NCI-H1417 treated with DMSO at 0.1 percent for 48 hours (cell line): Measurements from ENCODE around the gene ECEL1.
"Not testable (repeated sequence)": the region's sequence is repeated elsewhere in the genome, so short reads cannot be mapped to it uniquely, and the experiment has no call there.

Source experiments
- DNase-seq: peaks from one replicate; lab custom pipeline; 2025; lab: John Stamatoyannopoulos, UW

The ECEL1 gene, protein sequence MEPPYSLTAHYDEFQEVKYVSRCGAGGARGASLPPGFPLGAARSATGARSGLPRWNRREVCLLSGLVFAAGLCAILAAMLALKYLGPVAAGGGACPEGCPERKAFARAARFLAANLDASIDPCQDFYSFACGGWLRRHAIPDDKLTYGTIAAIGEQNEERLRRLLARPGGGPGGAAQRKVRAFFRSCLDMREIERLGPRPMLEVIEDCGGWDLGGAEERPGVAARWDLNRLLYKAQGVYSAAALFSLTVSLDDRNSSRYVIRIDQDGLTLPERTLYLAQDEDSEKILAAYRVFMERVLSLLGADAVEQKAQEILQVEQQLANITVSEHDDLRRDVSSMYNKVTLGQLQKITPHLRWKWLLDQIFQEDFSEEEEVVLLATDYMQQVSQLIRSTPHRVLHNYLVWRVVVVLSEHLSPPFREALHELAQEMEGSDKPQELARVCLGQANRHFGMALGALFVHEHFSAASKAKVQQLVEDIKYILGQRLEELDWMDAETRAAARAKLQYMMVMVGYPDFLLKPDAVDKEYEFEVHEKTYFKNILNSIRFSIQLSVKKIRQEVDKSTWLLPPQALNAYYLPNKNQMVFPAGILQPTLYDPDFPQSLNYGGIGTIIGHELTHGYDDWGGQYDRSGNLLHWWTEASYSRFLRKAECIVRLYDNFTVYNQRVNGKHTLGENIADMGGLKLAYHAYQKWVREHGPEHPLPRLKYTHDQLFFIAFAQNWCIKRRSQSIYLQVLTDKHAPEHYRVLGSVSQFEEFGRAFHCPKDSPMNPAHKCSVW

DNA sequence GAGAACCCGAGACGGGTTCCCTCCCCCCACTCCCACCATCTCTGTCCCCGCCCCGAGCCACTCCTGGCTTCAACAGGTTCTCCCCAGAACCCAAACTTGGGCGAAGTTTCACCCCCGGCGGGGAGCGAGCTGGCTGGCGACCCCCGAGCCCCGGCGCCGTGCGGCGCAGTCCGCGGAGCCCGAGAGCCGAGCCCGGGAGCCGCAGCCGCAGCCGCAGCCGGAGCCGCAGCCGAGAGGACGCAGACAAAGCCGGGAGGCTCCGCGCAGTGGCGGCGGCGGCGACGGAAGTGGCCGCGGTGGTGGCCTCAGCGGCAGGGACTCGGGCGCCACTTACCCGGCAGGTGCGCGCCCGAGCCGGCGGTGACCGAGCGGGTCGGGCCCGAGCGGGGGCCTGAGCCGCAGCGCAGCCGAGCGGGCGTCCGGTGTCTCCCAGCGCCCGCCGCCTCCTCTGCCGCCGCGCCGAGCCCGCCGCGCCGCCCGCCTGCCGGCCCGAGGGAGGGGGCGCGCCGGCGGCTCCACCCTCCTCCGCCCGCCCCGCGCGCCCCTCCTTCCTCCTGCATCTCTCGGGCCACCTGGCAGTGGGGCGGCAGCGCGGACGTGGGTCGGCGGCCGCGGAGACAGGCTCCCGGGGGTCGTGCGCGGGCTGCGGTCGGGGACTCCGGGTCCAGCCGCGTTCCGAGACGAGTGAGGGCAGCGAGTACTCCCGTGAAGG lies at the start of gene ECEL1:
Gene ECEL1 (minus strand): TSS at position 450 of the 712 bp plus-strand sequence. CDS start 1,181 bp downstream, outside the sequence.
- no peak for DNase-seq

DNA sequence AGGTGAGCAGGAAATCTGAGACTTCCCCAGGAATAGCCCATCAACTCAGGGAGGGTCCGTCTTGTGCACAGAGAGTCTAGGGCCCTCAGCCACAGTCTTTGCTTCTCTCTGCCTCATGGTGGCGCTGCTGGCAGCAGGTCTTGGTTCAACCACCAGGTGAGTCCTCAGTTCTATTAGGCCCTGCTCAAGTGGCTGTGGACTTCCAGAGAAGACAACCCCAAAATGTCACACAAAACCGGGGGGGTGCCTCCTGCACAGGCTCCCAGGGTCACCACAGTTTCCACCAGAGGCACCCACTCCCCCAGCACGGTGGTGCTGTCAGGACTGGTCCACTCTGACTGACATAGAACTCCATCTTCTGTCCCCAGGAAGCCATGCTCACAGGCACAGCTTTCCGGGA lies 49.4 kb upstream of the ECEL1 start:
- no peak for DNase-seq

DNA sequence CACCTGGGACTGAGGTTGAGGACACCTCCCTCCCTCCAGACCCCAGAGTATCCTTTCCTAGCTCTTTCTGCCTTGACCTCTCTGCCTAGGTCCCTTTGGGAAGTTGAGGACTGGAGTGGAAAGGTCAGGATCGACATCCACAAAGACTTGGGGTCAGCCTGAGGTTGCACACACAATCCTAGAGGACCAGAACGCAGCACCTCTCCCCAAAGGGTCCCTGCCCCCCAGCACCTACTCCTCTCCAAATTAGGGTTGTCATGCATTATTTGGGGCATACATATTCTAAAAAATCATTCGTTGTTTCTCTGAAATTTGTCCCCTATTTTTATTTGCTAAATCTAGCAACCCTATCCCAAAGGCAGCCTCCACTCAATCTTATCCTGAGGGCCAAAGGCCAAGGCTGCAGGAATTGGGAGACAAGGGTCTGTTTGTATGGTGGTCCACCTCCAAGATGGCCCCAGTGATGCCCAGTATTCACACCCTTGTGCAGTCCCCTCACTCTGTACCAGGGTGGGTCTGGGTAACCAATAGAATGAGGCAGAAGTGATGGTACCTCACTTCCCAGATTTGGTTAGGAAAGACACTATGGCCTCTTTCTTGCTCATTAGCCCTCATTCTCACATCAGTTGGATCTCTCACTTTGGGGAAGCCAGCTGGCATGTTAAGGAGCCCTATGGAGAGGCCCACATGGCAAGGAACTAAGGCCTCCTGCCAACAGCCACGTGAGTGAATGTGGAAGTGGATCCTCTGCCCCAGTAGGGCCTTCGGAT lies 48.3 kb upstream of the ECEL1 start:
- no peak for DNase-seq

DNA sequence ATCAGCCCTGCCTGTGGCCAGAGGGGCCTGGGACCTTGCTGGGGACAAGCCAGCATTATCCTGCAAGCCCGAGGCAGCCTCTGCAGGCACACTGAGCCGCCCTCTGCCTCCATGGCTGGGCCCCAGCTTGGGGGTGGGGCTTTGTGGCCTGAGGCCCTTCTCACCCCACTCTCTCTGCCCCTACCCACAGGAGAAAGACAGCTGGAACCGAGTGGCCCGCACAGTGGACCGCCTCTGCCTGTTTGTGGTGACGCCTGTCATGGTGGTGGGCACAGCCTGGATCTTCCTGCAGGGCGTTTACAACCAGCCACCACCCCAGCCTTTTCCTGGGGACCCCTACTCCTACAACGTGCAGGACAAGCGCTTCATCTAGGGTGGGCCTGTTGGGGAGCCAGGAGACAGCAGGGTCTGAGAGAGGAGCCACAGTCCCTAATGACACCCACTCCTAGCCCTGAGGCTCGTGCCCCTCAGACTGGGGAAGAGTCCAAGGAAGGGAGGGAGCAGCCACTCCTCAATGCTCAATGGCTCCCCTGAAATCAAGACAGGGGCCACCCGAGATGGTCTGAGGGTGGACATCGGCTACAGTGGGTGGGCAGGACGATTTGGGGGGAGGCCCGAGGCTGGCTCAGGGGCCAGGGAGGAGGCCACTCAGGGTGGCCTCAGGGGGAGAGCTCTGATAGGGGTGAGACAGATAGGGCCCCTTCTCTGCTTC lies 47.5 kb upstream of the ECEL1 start:
- DNase-seq, result no peak

DNA sequence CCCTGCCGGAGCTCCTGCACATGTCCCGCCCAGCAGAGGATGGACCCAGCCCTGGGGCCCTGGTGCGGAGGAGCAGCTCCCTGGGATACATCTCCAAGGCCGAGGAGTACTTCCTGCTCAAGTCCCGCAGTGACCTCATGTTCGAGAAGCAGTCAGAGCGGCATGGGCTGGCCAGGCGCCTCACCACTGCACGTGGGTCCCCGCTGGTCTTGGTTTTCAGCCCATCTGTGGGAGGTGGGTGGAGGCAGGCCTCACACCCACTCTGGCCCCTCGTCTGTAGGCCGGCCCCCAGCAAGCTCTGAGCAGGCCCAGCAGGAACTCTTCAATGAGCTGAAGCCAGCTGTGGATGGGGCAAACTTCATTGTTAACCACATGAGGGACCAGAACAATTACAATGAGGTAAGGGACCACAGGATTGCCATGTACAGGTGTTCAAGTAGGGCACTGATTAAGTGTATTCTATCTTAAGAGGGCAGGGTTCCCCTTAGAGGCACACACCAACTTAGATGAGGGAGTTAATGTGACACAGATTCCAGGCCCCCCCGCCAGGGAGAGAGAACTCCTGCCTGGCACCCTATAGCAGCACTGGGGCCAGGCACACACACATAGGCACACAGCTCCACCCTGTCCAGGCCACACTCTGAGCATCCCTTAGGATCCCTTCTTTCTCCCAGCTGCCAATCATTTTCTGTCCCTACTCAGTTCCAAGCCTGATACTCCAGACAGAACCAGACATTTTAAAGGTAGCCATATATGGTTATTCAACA lies 46.5 kb upstream of the ECEL1 start:
- no peak for DNase-seq

DNA sequence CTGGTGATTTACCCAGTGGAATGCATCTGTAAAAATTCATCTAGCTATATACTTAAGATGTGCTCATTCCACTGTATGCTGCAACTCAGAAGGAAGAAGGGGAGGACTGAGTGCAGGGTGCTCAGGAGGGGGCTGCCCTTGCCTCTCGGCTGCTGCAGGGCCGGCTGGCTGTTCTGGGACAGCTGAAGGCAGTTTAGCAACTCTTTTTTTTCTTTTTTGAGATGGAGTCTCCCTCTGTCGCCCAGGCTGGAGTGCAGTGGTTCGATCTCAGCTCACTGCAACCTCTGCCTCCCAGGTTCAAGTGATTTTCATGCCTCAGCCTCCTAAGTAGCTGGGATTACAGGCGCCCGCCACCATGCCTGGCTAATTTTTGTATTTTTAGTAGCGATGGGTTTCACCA lies 45.2 kb upstream of the ECEL1 start:
- not testable (repeated sequence) for DNase-seq

DNA sequence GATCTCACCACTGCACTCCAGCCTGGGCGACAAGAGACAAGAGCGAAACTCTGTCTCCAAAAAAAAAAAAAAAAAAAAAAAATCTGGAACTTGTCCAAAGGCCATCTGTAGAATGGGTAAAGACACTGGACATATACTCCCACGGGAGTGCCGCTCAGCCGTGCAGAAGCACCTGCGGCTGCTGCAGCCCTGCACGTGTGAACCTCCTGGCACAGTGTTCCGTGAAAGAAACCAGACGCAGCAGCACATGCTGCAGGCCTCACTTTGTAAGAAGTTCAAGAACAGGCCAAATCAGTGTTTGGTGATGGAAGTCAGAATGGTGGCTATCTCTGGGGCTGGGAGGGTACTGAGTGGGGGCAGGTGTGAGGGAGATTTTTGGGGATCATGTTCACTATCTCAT lies 44.8 kb upstream of the ECEL1 start:
- no peak for DNase-seq

DNA sequence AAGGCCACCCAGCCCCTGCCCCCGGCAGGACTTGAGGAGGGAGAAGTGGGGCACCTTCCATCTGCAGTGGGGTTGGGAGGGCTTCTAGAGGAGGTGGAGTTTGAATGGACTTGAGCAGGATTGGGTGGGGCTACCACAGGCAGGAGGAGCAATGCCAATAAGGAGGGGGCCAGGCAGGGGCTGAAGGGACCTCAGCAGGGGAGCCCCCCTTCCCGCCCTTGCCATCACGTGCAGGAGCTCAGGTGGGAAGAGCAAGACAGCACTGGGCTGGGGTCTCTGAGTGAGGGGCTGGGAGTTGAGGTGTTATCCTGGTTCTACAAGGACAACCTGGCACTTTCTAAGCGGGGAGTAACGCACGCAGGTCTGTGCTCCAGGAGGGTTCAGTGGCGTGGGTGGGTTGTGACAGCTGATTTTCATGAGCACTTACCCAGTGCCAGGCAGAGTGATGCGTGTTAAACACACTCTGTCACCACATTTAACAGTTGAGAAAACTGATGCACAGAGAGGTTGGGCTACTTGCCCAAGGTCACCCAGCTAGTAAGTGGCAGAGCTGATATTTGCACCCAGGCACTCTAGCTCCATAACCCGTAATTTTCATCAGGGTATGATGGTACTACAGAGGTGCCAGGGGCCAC lies 43.1 kb upstream of the ECEL1 start:
- DNase-seq, result no peak

DNA sequence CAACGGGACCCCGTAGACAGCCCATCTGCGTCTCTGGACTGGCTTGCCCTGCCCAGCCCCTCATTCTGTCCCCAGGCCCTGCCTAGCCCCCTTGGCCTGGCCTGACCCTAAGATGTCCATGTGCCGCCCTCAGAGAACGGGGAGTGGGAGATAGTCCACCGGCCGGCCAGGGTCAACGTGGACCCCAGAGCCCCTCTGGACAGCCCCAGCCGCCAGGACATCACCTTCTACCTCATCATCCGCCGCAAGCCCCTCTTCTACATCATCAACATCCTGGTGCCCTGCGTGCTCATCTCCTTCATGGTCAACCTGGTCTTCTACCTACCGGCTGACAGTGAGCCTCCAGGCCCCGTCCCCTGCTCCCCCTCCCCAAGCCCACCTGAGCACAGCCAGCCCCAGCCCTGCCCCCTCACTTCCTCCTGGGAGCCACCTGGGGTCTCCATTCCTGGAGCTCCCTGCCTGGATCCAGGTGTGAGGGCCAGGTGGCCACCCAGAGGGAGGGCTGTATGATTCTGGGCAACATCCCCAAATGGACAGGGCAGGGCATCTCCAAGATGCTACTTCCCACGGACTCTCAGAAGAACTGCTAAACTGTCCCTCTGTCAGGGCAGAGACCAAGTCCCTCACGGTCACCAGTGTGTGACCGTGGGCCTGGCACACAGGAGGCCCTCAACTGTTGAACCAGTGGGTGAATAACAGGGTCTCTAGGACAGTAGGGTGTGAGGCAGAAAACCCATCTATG lies 42.3 kb upstream of the ECEL1 start:
- DNase-seq, result no peak

DNA sequence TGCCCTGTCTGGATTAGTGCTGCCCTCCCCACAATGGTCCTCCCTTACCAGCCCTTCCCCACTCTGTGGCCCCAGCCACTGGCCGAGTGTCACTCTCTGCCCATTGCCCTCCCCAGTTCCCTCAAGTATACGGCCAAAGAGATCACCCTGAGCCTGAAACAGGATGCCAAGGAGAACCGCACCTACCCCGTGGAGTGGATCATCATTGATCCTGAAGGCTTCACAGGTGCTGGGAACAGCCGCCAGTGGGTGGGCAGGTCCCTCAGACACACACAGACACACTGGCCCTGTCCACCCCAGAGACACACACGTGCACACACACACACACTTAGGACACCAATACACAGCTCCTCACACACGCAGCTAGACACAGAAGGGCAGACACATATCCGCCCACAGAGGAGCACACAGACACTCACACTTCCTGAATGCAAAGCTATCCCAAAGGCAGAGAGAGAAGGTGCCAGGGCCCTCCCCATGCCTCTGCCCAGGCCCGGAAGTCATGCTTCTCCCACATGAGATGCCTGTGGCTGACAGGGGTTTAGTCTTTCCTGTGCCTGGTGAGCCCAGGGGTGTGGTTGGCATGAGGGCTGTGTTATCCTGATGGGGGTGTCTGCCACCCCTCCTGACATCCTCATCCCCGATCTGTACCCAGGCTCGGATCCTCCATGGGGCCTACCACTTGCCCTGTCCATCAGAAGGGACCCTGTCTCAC lies 41.3 kb upstream of the ECEL1 start:
- DNase-seq, result no peak

DNA sequence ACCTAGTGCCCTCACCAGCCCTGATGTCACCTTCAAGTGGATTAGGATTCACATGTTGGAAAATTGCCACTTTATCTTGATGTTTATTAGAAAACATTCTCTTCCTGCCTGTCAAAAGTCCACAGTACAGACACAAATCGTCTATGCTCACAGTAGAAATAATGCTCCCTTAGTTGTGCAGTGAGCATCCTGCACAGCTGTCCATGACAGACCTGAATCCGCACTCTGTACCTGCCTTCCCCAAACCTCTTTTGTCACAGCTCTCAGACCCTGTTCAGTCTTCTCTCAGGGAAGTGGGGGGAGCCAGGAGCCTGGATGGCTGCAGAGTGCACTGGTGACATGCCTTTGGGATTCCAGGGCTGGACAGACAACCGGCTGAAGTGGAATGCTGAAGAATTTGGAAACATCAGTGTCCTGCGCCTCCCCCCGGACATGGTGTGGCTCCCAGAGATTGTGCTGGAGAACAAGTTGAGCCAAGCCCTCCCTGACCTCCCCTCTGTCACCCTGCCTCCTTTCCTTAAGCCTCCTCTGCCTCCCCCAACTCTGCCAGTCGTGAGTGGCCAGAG lies 40.4 kb upstream of the ECEL1 start:
- DNase-seq, result no peak

DNA sequence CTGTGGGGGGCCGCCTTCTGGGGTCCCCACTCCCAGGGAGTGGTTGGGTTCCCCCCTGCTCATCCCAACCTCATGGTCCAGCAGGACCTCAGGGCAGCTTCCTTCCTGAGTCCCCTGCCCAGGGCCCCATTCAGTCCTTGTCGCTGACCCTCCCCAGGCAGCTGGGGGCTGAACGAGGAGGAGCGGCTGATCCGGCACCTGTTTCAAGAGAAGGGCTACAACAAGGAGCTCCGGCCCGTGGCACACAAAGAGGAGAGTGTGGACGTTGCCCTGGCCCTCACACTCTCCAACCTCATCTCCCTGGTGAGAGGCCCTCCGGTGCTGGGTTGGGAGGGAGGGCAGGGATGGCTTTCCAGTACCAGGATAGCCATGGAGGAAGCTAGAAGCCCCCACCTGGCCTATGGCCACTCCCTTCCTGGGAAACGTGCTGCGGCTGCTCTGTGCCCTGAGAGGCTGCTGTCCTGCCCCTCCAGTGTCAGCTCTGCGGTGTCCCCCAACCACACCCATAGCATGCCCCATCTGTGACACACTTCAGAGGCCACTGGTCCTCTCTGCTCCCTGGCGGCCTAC lies 38.8 kb upstream of the ECEL1 start:
- no peak for DNase-seq

DNA sequence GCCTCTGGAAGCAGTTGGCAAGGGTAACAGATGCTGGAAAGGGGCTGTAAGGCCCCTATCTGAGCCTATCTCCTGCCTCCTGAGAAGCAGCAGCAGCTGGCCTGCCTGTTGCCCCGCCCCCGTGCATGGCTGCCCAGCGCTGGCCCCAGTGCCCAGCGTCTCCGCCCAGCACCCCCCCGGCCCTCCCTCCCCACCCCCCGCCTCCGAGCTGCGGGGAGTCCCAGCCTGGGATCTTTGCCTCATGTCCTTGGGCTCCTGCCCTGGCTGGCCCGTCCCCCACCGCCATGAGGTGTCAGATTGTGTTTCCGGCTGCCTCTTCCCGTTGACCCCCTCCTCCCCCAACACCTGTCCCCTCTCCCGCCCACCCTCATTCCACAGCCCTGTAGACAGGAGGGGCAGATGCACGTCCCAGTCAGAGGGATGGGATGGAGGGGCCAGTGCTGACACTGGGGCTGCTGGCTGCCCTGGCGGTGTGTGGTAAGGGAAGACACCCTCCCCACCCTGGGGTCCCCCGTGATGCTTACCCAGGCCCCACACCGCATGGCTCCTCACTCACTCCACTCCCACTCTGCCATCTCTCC lies 38.2 kb upstream of the ECEL1 start, which contains the start of gene CHRND:
Gene CHRND (plus strand): TSS at position 370 of the 581 bp plus-strand sequence. CDS start 56 bp downstream, at position 426.
- DNase-seq, result no peak

DNA sequence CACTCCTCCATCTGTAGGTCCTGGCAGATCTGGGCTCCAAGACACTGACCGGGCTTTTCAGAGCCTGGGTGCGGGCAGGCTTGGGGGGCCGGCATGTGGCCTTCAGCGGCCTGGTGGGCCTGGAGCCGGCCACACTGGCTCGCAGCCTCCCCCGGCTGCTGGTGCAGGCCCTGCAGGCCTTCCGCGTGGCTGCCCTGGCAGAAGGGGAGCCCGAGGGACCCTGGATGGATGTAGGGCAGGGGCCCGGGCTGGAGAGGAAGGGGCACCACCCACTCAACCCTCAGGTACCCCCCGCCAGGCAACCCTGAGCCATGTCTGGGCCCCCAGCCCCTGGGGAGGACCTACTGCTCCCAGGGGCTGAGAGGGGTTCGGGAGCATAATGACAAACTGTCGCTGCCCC lies 37.6 kb upstream of the ECEL1 start:
- no peak for DNase-seq

DNA sequence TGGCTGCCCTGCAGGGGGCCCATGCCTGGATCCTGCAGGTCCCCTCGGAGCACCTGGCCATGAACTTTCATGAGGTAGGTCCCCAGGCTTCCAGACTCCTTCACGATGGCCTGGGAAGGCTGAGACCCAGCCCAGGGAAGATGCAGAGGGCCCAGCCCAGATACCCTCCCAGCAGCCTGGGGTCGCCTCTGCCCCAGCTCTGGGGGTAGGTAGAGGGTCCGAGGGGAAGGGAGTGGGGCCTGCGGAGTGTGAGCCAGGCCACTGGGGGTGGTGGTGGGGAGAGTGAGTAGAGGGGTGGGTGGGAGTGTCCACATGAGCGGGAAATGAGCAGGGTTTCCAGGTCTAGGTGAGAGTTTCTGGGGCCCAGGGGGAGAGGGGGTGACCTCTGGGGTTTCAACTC lies 37.1 kb upstream of the ECEL1 start:
- DNase-seq, result no peak

DNA sequence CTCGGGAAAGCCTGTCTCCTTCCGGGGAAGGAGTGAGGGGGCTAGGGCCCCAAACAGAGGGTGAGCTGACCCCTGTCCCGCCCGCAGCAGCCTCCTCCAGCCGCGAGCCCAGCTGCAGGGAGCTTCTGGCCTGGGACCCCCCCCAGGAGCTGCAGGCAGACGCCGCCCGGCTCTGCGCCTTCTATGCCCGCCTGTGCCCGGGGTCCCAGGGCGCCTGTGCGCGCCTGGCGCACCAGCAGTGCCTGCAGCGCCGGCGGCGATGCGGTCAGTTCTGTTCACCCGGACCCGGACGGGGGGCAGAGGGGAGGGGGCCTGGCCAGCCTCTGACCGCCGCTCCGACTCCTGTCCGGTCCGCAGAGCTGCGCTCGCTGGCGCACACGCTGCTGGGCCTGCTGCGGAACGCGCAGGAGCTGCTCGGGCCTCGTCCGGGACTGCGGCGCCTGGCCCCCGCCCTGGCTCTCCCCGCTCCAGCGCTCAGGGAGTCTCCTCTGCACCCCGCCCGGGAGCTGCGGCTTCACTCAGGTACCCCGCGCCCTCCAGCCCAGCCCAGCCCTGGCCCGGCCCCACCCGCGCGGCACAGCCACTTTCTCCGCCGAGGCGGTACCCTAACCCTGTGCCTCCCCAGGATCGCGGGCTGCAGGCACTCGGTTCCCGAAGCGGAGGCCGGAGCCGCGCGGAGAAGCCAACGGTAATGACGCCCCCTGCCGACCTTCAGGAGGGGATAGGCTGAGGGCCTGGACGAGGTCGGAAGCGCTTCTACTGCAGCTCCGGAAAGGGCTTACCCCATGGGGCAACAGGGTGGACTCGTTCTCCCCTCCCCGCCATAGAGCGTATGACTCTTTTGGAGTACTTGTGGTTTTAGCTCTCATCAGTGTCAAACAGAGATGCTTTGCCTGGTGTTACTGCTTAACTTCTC lies 36.3 kb upstream of the ECEL1 start:
- no peak for DNase-seq

DNA sequence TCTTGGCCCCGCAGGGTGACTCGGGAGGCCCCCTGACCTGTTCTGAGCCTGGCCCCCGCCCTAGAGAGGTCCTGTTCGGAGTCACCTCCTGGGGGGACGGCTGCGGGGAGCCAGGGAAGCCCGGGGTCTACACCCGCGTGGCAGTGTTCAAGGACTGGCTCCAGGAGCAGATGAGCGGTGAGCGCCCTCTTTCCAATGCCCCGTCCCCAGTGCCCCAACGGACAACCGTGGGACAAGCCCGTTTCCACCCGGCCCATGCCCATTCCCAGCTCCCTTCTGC lies 35.7 kb upstream of the ECEL1 start:
- DNase-seq, result no peak
